ENCODE data around the gene ANKS1B.

Gene ANKS1B

DNA sequence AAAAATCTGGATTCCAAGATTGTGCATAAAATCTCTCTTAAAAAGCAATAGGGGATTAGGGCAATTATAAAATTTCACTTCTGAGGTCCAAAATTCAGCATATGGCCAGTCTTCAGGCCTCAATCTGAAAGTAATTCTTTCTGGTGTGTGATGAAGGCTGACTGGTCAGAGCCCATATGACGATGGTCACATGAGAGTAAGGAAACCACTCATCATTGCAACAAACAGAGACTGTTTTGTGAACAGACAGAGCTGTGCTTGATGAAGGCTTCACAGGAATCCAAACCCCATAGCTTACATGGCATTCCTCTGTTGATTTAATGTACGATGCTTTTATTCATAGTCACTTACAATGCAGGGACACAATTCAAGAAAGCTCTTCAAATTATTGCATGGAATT lies 1101.5 kb downstream of the ANKS1B start:
- TF ChIP-seq, protein P1, sequence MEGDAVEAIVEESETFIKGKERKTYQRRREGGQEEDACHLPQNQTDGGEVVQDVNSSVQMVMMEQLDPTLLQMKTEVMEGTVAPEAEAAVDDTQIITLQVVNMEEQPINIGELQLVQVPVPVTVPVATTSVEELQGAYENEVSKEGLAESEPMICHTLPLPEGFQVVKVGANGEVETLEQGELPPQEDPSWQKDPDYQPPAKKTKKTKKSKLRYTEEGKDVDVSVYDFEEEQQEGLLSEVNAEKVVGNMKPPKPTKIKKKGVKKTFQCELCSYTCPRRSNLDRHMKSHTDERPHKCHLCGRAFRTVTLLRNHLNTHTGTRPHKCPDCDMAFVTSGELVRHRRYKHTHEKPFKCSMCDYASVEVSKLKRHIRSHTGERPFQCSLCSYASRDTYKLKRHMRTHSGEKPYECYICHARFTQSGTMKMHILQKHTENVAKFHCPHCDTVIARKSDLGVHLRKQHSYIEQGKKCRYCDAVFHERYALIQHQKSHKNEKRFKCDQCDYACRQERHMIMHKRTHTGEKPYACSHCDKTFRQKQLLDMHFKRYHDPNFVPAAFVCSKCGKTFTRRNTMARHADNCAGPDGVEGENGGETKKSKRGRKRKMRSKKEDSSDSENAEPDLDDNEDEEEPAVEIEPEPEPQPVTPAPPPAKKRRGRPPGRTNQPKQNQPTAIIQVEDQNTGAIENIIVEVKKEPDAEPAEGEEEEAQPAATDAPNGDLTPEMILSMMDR (conservative IDR thresholded peaks at IDR 0.05; ENCODE audit: low read depth) = no peak
- ChIA-PET POLR2A (ENCODE audit: low non-redundant PET) (no interaction called here), CTCF (interaction anchor here (0.7 to 1.2 kb wide), 2 partner anchors 9 to 60 kb away, joined by 3 to 6 read pairs; no protein-coding TSS in a partner anchor)
- no peak overlapping the region for H3K27ac ChIP-seq
- DNase-seq (ENCODE audit: low spot score) = no peak

DNA sequence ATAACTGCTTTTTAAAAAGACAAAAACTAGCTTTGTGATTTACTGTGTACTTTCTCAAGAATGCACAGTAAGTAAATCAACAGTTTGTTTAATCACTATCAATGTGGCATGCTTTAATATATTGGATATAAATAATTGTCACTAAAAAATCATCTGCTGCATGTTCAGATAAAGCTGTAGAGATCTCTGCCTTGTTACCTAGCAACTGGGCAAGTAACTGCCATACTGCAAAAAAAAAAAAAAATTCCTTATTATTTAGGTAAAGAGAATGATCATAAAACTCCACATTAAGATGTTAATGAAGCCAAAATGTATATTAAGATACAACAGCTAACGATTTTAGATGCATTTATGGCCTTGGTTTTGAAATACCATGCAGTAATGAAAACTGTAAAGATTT lies 1102.2 kb downstream of the ANKS1B start:
- ChIA-PET CTCF (interaction anchor here (0.5 to 0.7 kb wide), 2 partner anchors 59 to 192 kb away, joined by 3 to 6 read pairs; no protein-coding TSS in a partner anchor), POLR2A (ENCODE audit: low non-redundant PET) (no interaction called here)
- TF ChIP-seq, protein P1 (conservative IDR thresholded peaks at IDR 0.05; ENCODE audit: low read depth) = no peak
- no peak overlapping the region for H3K27ac ChIP-seq
- DNase-seq (ENCODE audit: low spot score) = no peak

DNA sequence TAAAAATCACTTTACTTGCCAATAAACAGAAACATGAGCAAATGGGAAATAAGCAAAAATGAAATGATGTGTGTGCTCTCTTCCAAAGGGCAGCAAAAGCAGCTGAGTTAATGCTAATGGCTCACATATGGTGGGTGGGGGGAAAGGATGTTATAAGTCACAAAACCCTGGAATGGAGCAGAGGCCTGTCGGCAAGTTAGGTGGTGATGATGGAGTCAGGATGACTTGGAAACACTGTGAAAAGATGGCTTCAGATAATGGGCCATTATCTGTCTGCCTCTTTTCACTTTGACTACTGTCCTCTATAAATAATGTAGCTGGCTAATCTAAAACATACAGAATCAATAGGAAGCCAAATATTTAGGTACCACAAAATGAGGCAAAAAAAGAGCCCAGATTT lies 1111.0 kb downstream of the ANKS1B start:
- no peak for DNase-seq (ENCODE audit: low spot score)
- POLR2A ChIA-PET (ENCODE audit: low non-redundant PET) = interaction anchor here (0.7 kb wide), 1 partner anchor 15 kb away, joined by 3 read pairs; no protein-coding TSS in a partner anchor
- H3K27ac ChIP-seq = no peak overlapping the region
- CTCF ChIA-PET = interaction anchor here (0.6 to 0.8 kb wide), 2 partner anchors 10 to 1861 kb away, joined by 3 to 5 read pairs; no protein-coding TSS in a partner anchor
- TF ChIP-seq, protein P1 (conservative IDR thresholded peaks at IDR 0.05; ENCODE audit: low read depth) = no peak

DNA sequence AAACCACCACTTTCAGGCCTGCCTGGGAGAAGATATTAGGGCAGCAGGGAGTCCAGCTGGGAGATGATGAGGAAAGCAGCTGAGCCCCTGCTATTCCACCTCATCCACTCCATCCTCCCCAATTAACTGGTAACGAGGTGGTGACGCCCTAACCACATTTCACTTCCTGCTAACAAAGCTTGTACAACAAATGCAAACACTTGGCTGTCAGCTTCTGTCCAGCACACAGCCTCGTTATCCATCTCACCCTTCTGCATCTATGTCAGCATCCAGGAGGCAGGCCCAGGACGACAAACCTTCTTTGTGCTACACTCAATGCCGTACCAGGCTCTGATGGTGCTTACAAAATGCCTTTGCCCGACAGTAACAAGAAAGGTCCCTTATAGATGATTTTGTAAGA lies 1114.2 kb downstream of the ANKS1B start:
- ChIA-PET CTCF (interaction anchor here (0.6 kb wide), 1 partner anchor 87 kb away, joined by 3 read pairs; no protein-coding TSS in a partner anchor), POLR2A (ENCODE audit: low non-redundant PET) (no interaction called here)
- no peak overlapping the region for H3K27ac ChIP-seq
- no peak for DNase-seq (ENCODE audit: low spot score)
- TF ChIP-seq, protein P1 (conservative IDR thresholded peaks at IDR 0.05; ENCODE audit: low read depth) = no peak

DNA sequence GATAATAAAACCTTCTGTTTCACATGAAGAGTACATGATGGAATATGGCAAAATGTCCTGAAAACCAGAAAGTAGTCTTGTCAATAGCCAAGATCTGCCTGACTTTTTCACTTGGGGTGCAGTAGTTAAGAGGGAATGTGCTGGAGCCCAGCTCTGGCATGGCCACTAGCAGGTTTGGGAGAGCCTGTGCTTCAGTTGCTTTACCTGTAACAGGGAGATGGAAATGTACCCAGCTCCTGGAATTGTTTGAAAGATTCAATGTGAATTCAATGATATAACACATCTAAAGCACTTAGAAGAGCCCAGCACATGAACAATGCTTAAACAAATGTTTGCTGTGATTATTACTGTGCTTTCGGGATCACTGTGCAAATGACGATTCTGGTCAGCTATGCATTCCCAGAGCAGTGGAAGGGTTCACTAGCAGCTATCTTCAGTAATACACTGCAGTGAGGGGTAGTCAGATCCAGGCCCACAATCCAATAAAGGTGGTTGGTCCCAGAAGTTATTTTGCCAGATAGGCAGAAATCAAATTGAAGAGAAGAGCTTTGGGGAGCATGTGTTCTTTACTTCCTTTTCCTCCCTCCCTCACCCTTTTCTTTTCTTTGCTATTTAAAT lies 1114.7 kb downstream of the ANKS1B start:
- DNase-seq (ENCODE audit: low spot score) = no peak
- TF ChIP-seq, protein P1 (conservative IDR thresholded peaks at IDR 0.05; ENCODE audit: low read depth) = no peak
- ChIA-PET POLR2A (ENCODE audit: low non-redundant PET) (no interaction called here), CTCF (interaction anchor here (0.6 kb wide), 1 partner anchor 88 kb away, joined by 3 read pairs; no protein-coding TSS in a partner anchor)
- no peak overlapping the region for H3K27ac ChIP-seq

DNA sequence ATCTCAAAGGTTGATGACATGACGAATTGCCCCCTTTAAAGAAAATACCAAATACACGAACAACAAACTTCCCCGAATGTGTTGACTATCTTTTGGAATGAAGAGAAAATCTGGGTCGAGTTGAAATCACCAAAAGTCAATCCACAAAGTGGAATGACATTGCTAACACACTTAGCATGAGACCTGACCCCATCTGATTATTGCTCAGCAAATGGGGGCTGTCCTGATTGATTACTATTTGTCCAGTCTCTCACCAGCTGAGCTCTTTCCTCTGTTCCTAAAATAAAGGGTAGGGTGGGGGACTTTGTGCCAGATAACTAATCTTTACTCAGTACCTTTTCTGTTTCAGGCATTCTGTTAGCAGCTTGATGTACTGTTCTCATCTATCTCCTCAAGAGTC lies 1116.2 kb downstream of the ANKS1B start:
- POLR2A ChIA-PET (ENCODE audit: low non-redundant PET) = no interaction called here
- H3K27ac ChIP-seq = no peak overlapping the region
- CTCF ChIA-PET = interaction anchor here (0.7 kb wide), 1 partner anchor 86 kb away, joined by 3 read pairs; no protein-coding TSS in a partner anchor
- no peak for DNase-seq (ENCODE audit: low spot score)
- TF ChIP-seq, protein P1 (conservative IDR thresholded peaks at IDR 0.05; ENCODE audit: low read depth) = no peak
